K562 (cell line): ENCODE results near the gene NEDD4L. TPM values are rescaled to one million over a fixed set of nuclear protein-coding genes. Genes with fewer than 3 reads are reported as not detected.

Experiments used
- ATAC-seq: fragments of 200-7000 bp; cut with Tn5 transposase; 3 replicates; pipeline ENCODE4 v1.9.1; 2020; ENCODE audit warnings: moderate library complexity
- BruUV-seq: library from RNA; stranded (reverse); fragments of 400-500 nt; replicated peaks from 2 replicates; lab custom pipeline; 2021; lab: Mats Ljungman, UMichigan
- CTCF ChIA-PET: fragments of 300-600 bp; formaldehyde crosslinking; extraction: SDS; loops from one replicate; lab custom pipeline; 2021; ENCODE audit warnings: low intra/inter-chr PET ratio; lab: Yijun Ruan, JAX
- POLR2A ChIA-PET: fragments of 300-600, 350-650 bp; sonication (Branson Sonifier 250); formaldehyde crosslinking; extraction: SDS; loops from one replicate; lab custom pipeline; 2021; ENCODE audit warnings: antibody characterized with exemption, inconsistent platforms; lab: Yijun Ruan, JAX
- DNase-seq, 4 experiments: peaks; one replicate each; pipeline versions ENCODE4 v3.0.0 to v3.0.0-alpha.2; 2011 to 2018; ENCODE audit warnings: low spot score in 3 of 4, mixed read lengths in 3 of 4; ENCODE audit errors: extremely low read depth in 1 of 4
- FAIRE-seq: peaks from 2 replicates; lab custom pipeline; 2011; peaks lifted over from hg19 to GRCh38; lab: Jason Lieb, UNC
- H2AFZ ChIP-seq: 2 replicates; pipeline ENCODE4 v1.6.0; 2011; ENCODE audit warnings: low read depth, low read length, control low read depth, inconsistent platforms
- H3K27ac ChIP-seq: fragments of 200-600 bp; 3 replicates; pipeline ENCODE4 v1.8.0; 2011; ENCODE audit warnings: low read depth, mild to moderate bottlenecking, control low read depth, inconsistent platforms, low read length, moderate library complexity, mixed read lengths; ENCODE audit errors: extremely low read depth
- H3K27me3 ChIP-seq, 2 experiments: fragments of 300-600 bp in 1 of 2; 2 replicates in 1 of 2; 3 replicates in 1 of 2; pipeline versions ENCODE4 v1.6.0 to v1.8.0; 2011; ENCODE audit warnings: inconsistent platforms in 2 of 2, low read length in 2 of 2, mild to moderate bottlenecking in 1 of 2, mixed read lengths in 1 of 2, moderate library complexity in 1 of 2; ENCODE audit not compliant: control insufficient read depth in 2 of 2, insufficient read depth in 2 of 2
- H3K36me3 ChIP-seq: fragments of 300-600 bp; 3 replicates; pipeline ENCODE4 v1.8.0; 2011; ENCODE audit warnings: mild to moderate bottlenecking, low read length, inconsistent platforms; ENCODE audit not compliant: control insufficient read depth, insufficient read depth
- H3K4me1 ChIP-seq, 2 experiments: fragments of 200-600 bp in 1 of 2; replicated peaks in 1 of 2; 2 replicates in 1 of 2; 3 replicates in 1 of 2; pipeline versions ENCODE4 v1.5.1 to v1.8.0; 2011; ENCODE audit warnings: inconsistent platforms in 2 of 2, low read length in 2 of 2, mild to moderate bottlenecking in 1 of 2, mixed read lengths in 1 of 2, moderate library complexity in 1 of 2; ENCODE audit not compliant: control insufficient read depth in 2 of 2, insufficient read depth in 2 of 2
- H3K4me2 ChIP-seq: 2 replicates; pipeline ENCODE4 v1.6.1; 2011; ENCODE audit warnings: low read length, control low read depth, inconsistent platforms, mixed read lengths; ENCODE audit not compliant: insufficient read depth
- H3K4me3 ChIP-seq: fragments of 200-600 bp; sonication (generic), shearing (Covaris generic); 2 replicates; pipeline ENCODE4 v1.5.1; 2016; ENCODE audit warnings: control low read depth, inconsistent platforms
- H3K79me2 ChIP-seq: fragments of 200-600 bp; 3 replicates; pipeline ENCODE4 v1.8.0; 2011; ENCODE audit warnings: low read length, inconsistent platforms; ENCODE audit not compliant: control insufficient read depth, insufficient read depth
- H3K9ac ChIP-seq, 2 experiments: 2 replicates each; pipeline versions ENCODE4 v1.6.0 to v1.6.1; 2011; ENCODE audit warnings: low read depth in 2 of 2, low read length in 2 of 2, control low read depth in 1 of 2, inconsistent platforms in 1 of 2, mild to moderate bottlenecking in 1 of 2, mixed read lengths in 1 of 2; ENCODE audit not compliant: insufficient read depth in 1 of 2
- H3K9me1 ChIP-seq: one replicate; pipeline ENCODE4 v1.6.0; 2011; ENCODE audit warnings: inconsistent platforms, mild to moderate bottlenecking, low read length, moderate library complexity; ENCODE audit not compliant: control insufficient read depth, insufficient read depth
- H3K9me3 ChIP-seq: replicated peaks from 2 replicates; pipeline ENCODE4 v1.5.1; 2011; ENCODE audit warnings: low read depth, low read length, inconsistent platforms; ENCODE audit not compliant: control insufficient read depth, insufficient read depth
- H4K20me1 ChIP-seq: replicated peaks from 2 replicates; pipeline ENCODE4 v1.6.1; 2011; ENCODE audit warnings: low read length, inconsistent platforms, mixed read lengths; ENCODE audit not compliant: control insufficient read depth, insufficient read depth
- CREB3L1 ChIP-seq: fragments of 450-650 bp; IDR thresholded peaks from 2 replicates; pipeline ENCODE4 v1.6.1; 2014; ENCODE audit warnings: low read depth, mild to moderate bottlenecking, moderate library complexity, borderline replicate concordance
- FOS ChIP-seq: IDR thresholded peaks from 3 replicates; pipeline ENCODE4 v1.6.1; 2011; ENCODE audit not compliant: insufficient read length; ENCODE audit errors: extremely low read depth
- HDAC3 ChIP-seq: fragments of 450-650 bp; IDR thresholded peaks from 2 replicates; pipeline ENCODE4 v1.6.1; 2018; ENCODE audit warnings: borderline replicate concordance, mild to moderate bottlenecking, moderate library complexity; ENCODE audit not compliant: partially characterized antibody
- POLR2AphosphoS2 ChIP-seq: IDR thresholded peaks from 2 replicates; pipeline ENCODE4 v1.6.1; 2012; ENCODE audit warnings: low read length, improper control_type of control experiment
- WGBS: fragments of 100-300 bp; shearing (Covaris generic); methylation state at CpG from one replicate; pipeline ENCODE4 v1.1.6; 2016; ENCODE audit warnings: low coverage, mixed read lengths; ENCODE audit not compliant: insufficient coverage; ENCODE audit errors: missing lambda C conversion rate; 5-methylcytosine and 5-hydroxymethylcytosine counted together
- in situ Hi-C: fragments of 300-500 bp; cut with MboI; formaldehyde crosslinking; loops from 4 replicates; pipeline ENCODE4 v1.15.0; 2018; ENCODE audit warnings: inconsistent platforms, mixed read lengths
- intact Hi-C: fragments of 100-400 bp; cut with micrococcal nuclease; formaldehyde crosslinking; loops from 2 replicates; pipeline ENCODE4 v1.14.2; 2022
- polyA plus RNA-seq, 8 experiments: library from polyadenylated mRNA; depleted of rRNA in 4 of 8; stranded (reverse) in 5 of 8; unstranded in 3 of 8; fragments of >200 nt; fragmentation: Nextera tagmentation in 2 of 8; fragmentation: Illumina TruSeq in 1 of 8; extraction: Ambion mirVana in 2 of 8; extraction: Trizol in 1 of 8; gene quantifications; 2 replicates each; pipeline versions ENCODE4 v1.2.1 to v1.2.3, GENCODE V29; 2011 to 2014; ENCODE audit warnings: inconsistent platforms in 1 of 8, missing spikeins in 1 of 8
- total RNA-seq, 7 experiments: library from RNA; depleted of rRNA in 6 of 7; stranded (reverse); fragments of >200 nt in 6 of 7; fragmentation: Illumina TruSeq in 2 of 7; extraction: Trizol in 2 of 7; gene quantifications; 2 replicates each; pipeline versions ENCODE4 v1.2.1 to v1.2.3, GENCODE V29; 2011 to 2021; ENCODE audit warnings: low replicate concordance in 1 of 7

The NEDD4L gene
- total and polyA plus RNA-seq, 9 of the 15 experiments (the other 6 are each of a cell fraction or from before 2014, with no cell fraction given) = 8.1 to 33.4 (median 19.9) TPM

DNA sequence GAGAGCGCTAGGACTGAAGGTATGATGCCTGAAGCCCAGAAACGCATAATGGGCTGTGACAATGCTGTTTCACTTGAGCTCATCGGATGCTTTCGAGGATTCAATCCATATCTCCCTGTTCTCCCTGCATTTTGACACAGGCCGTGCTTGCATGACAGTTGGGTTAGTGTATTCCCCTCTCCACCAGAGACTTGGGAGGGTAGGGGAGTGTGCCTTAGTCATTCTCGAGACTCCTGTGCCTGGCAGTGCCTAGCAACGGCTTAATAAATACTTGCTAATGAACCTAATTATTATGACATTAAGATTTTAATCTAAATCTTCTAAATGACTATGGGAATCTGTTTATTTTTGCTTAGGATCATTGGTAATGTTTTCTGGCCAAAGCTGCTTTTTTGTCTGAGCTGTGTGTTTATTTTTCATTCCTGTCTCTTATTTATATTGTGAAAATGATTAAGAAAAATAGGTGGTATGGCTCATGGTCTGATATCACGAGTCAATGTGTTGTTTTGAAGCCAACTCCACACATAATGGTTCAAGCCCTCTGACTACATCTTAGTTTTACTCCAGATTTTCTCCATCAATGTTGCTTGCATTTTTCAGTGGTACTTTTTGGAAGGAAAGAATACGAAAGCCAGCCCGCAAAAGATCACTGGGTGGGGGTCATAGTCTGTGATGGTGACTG, 61.3 kb downstream of the NEDD4L start:
- peaks cover 3% of the 10 kb centered on the region for H4K20me1 ChIP-seq
- H3K36me3 ChIP-seq = no peaks in the 10 kb centered on the region
- H3K9ac ChIP-seq = no peak overlapping the region
- no TSS peak for BruUV-seq
- TF ChIP-seq FOS (no peak), CREB3L1 (no peak)
- ChIA-PET CTCF (no interaction called here), POLR2A (interaction anchor here (0.6 kb wide), 1 partner anchor 19 kb away, joined by 3 read pairs; no protein-coding TSS in a partner anchor)
- DNase-seq = no peak
- no peak for FAIRE-seq
- H3K4me3 ChIP-seq = no peak overlapping the region
- H3K4me1 ChIP-seq = no peaks in the 10 kb centered on the region; a peak in 1 of 5 replicates
- no peak overlapping the region for H3K27ac ChIP-seq
- no peaks in the 10 kb centered on the region for H3K9me1 ChIP-seq
- H3K27me3 ChIP-seq = no peaks in the 10 kb centered on the region
- no peak for ATAC-seq
- intact Hi-C loops (no loop called here), in situ Hi-C loops (no loop called here)
- H3K4me2 ChIP-seq = no peak overlapping the region
- 59% methylated on average over 9 of the region's 10 CpGs for WGBS
- H3K79me2 ChIP-seq = no peaks in the 10 kb centered on the region; the same call in 1 of the 3 replicates
- H2AFZ ChIP-seq = no peak overlapping the region
- no peaks in the 10 kb centered on the region for H3K9me3 ChIP-seq

DNA sequence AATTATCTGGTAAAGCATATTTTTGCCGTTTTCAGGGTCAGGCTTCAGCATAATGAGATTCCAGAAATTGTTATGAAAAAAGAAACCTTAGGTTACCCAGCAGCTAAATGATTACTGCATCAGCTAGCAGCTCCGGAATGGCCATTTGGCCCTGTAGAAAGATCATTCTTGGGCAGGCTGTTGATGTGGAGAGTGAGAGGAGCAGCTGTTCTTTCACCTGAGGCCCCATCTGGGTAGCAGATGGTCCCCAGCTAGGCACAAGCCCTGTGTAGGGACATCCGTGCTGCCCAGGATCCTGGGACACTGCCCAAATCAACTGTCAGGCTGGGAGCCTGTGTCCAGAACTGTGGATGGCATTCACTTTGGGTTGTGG, 61.8 kb downstream of the NEDD4L start:
- peaks cover 3% of the 10 kb centered on the region for H4K20me1 ChIP-seq
- intact Hi-C loops (no loop called here), in situ Hi-C loops (no loop called here)
- H3K27ac ChIP-seq = no peak overlapping the region
- H3K4me2 ChIP-seq = no peak overlapping the region
- no peaks in the 10 kb centered on the region; the same call in 1 of the 3 replicates for H3K79me2 ChIP-seq
- H3K9me3 ChIP-seq = no peaks in the 10 kb centered on the region
- ATAC-seq = no peak
- no peak overlapping the region for H2AFZ ChIP-seq
- ChIA-PET POLR2A (interaction anchor here (0.6 kb wide), 1 partner anchor 20 kb away, joined by 3 read pairs; no protein-coding TSS in a partner anchor), CTCF (no interaction called here)
- H3K4me1 ChIP-seq = no peaks in the 10 kb centered on the region; a peak in 1 of 5 replicates
- FAIRE-seq = no peak
- 54% methylated on average over 3 of the region's 3 CpGs for WGBS
- no peak for DNase-seq
- no peaks in the 10 kb centered on the region for H3K36me3 ChIP-seq
- H3K27me3 ChIP-seq = no peaks in the 10 kb centered on the region
- BruUV-seq = no TSS peak
- TF ChIP-seq HDAC3 (no peak), POLR2AphosphoS2 (no peak)
- TF ChIP-seq, all 486 proteins: peak for 0
- Histone ChIP-seq H3K4me3 (no peak overlapping the region), H3K9ac (no peak overlapping the region; a peak in 1 of 4 replicates), H3K9me1 (no peaks in the 10 kb centered on the region)
